ENCODE data around the gene MAP2K5. TPM values are rescaled to one million over a fixed set of nuclear protein-coding genes. Genes with fewer than 3 reads are reported as not detected.

The MAP2K5 gene
- total and polyA plus RNA-seq, 2 experiments from 2014 or later, result 6.8 to 13.6 TPM

DNA sequence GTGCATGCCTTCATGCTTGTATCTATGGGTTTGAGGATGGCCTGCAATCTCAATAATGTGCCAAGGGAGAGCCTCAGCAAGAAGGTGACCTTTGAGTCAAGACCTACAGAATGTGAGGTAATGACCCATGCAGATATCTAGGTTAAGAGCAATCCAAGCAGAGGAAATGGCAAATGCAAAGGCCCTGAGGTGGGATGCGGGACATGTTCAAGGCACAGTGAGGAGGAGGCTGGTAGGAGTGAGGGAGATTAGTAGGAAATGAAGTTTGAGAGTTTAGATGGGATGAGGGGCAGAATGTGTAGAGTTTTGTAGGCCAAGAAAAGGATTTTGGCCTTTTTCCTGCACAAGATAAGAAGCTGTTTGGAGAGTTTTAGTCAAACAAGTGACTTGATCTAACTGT, 4.7 kb upstream of the MAP2K5 start:
- no peaks in the 10 kb centered on the region for H3K27me3 ChIP-seq
- no peaks in the 10 kb centered on the region for H3K9me3 ChIP-seq (ENCODE audit: low read depth)
- H3K27ac ChIP-seq, result no peak overlapping the region
- no peaks in the 10 kb centered on the region for H3K4me1 ChIP-seq (ENCODE audit: low read depth)
- DNase-seq (ENCODE audit: low read depth in 1 of 2, low spot score in 1 of 2), result no peak
- H3K4me3 ChIP-seq, result no peak overlapping the region
- no peaks in the 10 kb centered on the region for H3K36me3 ChIP-seq
- no peak for TF ChIP-seq CTCF (IDR thresholded peaks at IDR 0.05; ENCODE audit: low read depth, low read length)

DNA sequence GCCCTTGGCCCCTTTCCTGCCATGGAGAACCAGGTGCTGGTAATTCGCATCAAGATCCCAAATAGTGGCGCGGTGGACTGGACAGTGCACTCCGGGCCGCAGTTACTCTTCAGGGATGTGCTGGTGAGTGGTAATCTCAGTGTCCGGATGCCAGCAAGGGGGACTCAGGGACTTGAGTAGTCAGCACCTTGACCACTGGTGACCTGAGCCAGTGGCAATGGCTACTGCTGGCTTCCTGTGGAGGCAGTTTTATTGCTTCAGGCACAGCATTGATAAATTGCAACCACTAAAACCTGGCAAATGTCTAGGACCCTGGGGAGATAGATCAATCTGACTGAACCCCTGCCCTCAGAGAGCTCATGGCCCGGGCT, 830 bp downstream of the MAP2K5 start:
- H3K27me3 ChIP-seq, result no peaks in the 10 kb centered on the region
- peak overlapping the region; percentile 54 for H3K4me3 ChIP-seq
- H3K36me3 ChIP-seq, result no peaks in the 10 kb centered on the region
- TF ChIP-seq CTCF (IDR thresholded peaks at IDR 0.05; ENCODE audit: low read depth, low read length), result no peak
- no peak overlapping the region for H3K27ac ChIP-seq
- peaks cover under 1% of the 10 kb centered on the region for H3K4me1 ChIP-seq (ENCODE audit: low read depth)
- DNase-seq (ENCODE audit: low read depth in 1 of 2, low spot score in 1 of 2), result no peak
- no peaks in the 10 kb centered on the region for H3K9me3 ChIP-seq (ENCODE audit: low read depth)

- no peak for TF ChIP-seq CTCF (IDR thresholded peaks at IDR 0.05; ENCODE audit: low read depth, low read length)
- peaks cover 8% of the 10 kb centered on the region for H3K4me1 ChIP-seq (ENCODE audit: low read depth)
- H3K36me3 ChIP-seq, result no peaks in the 10 kb centered on the region
- no peaks in the 10 kb centered on the region for H3K9me3 ChIP-seq (ENCODE audit: low read depth)
- H3K4me3 ChIP-seq, result no peak overlapping the region
- no peaks in the 10 kb centered on the region for H3K27me3 ChIP-seq
- no peak overlapping the region for H3K27ac ChIP-seq
- no peak for DNase-seq (ENCODE audit: low read depth in 1 of 2, low spot score in 1 of 2)
Measured at GRCh38 chr15:67544475-67544874, 2.0 kb downstream of the MAP2K5 start.

GRCh38 chr15:67545864-67546263, 3.4 kb downstream of the MAP2K5 start:
- Histone ChIP-seq H3K9me3 (ENCODE audit: low read depth) (no peaks in the 10 kb centered on the region), H3K36me3 (no peaks in the 10 kb centered on the region), H3K27me3 (no peaks in the 10 kb centered on the region), H3K4me1 (ENCODE audit: low read depth) (peaks cover 8% of the 10 kb centered on the region), H3K27ac (no peak overlapping the region), H3K4me3 (no peak overlapping the region)
- no peak for TF ChIP-seq CTCF (IDR thresholded peaks at IDR 0.05; ENCODE audit: low read depth, low read length)
- no peak for DNase-seq (ENCODE audit: low read depth in 1 of 2, low spot score in 1 of 2)

- Histone ChIP-seq H3K27me3 (no peaks in the 10 kb centered on the region), H3K36me3 (no peaks in the 10 kb centered on the region), H3K4me1 (ENCODE audit: low read depth) (peaks cover 8% of the 10 kb centered on the region), H3K27ac (no peak overlapping the region), H3K9me3 (ENCODE audit: low read depth) (no peaks in the 10 kb centered on the region), H3K4me3 (no peak overlapping the region)
- no peak for DNase-seq (ENCODE audit: low read depth in 1 of 2, low spot score in 1 of 2)
- TF ChIP-seq CTCF (IDR thresholded peaks at IDR 0.05; ENCODE audit: low read depth, low read length), result no peak
Measured at GRCh38 chr15:67547064-67547463, 4.6 kb downstream of the MAP2K5 start.

DNA sequence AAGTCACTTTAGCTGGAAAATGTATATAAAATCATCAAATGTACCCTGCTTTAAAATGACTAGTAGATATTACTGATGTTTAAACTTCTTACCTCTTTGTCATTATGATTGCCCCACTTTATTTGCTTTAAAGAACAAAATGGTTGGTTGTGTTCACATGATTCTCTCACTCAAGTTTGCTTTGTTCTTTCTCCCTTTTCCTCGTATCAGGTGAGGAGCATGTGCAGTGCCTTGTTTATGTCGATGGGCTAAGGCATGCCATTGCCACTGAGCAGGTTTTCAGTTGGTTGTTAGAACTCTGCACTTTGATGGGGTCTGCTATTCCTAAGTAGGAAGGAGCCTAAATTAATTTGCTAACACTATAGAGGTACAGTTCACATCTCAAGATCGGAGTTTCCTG, 5.3 kb downstream of the MAP2K5 start:
- Histone ChIP-seq H3K27me3 (no peaks in the 10 kb centered on the region), H3K4me3 (no peak overlapping the region), H3K9me3 (ENCODE audit: low read depth) (no peaks in the 10 kb centered on the region), H3K27ac (no peak overlapping the region), H3K36me3 (no peaks in the 10 kb centered on the region), H3K4me1 (ENCODE audit: low read depth) (peaks cover 8% of the 10 kb centered on the region)
- DNase-seq (ENCODE audit: low read depth in 1 of 2, low spot score in 1 of 2), result no peak
- no peak for TF ChIP-seq CTCF (IDR thresholded peaks at IDR 0.05; ENCODE audit: low read depth, low read length)

Data from cardiac muscle cell (in vitro differentiated cells and primary cell).